TTC549 (cell line): ENCODE data around the gene FRYL.
"Not testable (repeated sequence)": the region's sequence is repeated elsewhere in the genome, so short reads cannot be mapped to it uniquely, and the experiment has no call there.

Experiments
- FAIRE-seq: peaks from 2 replicates; lab custom pipeline; 2012; peaks lifted over from hg19 to GRCh38; lab: Jason Lieb, UNC

The FRYL gene

DNA sequence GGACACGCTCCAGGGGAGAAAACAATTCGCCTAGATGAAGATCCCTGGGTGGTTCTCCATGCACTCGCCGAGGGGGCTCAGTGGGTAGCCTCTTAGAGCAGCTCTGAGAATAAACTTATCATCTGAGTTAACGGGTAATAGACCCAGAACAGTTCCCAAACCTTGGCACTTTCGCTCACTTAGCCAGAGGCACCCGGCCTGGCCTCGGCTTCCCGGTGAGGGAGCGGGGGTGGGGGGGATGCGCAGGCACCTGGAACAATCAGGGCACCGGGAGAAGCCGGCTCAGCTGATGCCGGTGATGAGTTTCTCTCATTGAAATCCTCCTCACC, 290.4 kb downstream of the FRYL start:
- FAIRE-seq, result no peak

DNA sequence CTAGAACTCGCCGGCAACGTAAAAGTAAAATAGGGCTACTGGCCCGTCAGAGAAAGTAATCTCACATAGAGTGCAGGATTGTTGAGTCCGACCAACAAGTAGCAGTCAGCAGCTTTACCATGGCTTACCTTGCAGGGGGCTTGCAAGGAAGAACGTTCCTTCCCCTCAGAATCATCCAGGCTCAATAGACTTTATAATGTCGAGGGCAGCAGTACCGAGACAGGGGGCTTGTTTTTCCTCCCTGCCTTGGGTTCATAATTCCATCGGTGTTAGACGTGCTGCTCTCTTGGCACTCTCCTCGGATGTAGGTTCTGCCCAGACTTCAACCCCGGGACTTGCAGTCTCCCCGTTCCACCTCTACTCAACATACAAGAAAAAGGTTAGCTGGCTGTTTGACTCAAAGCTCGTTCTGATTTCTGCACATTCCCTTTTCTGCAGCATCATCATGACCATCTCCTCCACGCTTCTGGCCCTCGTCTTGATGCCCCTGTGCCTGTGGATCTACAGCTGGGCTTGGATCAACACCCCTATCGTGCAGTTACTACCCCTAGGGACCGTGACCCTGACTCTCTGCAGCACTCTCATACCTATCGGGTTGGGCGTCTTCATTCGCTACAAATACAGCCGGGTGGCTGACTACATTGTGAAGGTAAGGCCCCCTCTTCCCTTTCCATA, 295.4 kb downstream of the FRYL start:
- FAIRE-seq, result no peak

DNA sequence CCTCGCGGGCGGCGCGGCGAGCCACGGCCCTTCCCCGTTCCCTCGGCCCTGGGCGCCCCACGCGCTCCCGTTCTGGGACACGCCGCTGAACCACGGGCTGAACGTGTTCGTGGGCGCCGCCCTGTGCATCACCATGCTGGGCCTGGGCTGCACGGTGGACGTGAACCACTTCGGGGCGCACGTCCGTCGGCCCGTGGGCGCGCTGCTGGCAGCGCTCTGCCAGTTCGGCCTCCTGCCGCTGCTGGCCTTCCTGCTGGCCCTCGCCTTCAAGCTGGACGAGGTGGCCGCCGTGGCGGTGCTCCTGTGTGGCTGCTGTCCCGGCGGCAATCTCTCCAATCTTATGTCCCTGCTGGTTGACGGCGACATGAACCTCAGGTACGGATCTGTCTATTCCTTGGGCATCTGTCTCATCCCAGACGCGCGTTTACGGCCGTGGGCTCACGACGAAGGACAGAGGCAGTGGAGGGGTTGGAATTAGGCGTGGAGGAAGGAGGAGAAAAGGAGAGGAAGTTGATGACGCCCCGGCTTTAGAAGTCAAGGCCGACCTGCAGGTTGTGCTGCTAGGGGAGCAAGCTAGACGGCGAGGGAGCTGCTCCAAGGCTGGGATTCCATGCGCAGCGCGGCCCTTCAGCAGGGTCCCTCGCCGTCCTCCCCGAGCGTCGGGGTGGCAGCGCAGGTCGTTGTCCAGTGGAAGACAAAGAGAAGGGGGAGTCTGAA, 296.1 kb downstream of the FRYL start:
- no peak for FAIRE-seq

- FAIRE-seq, result no peak
Measured at GRCh38 chr4:48483006-48483776, 296.9 kb downstream of the FRYL start, which contains the start of gene SLC10A4. Gene SLC10A4 (plus strand): TSS chr4:48483343. CDS start chr4:48483562, 219 bp downstream.

GRCh38 chr4:48481581-48481980, 298.5 kb downstream of the FRYL start:
- no peak for FAIRE-seq

DNA sequence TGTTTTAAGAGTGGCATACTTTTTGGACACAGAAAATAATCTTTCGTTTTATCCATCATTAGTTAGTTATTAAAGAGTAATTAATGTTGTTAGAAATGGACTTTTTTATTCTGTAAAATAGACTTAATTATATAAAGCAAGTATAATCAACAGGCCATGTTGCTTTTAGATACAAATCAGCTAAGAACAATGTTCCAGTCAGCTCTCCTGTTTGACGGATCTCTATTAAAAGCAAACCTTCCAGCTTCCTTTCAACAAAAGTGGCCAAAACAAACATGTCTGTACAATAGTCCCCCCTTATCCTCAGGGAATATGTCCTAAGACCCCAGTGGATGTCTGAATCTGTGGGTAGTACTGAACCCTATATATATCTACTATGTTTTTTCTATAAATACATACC, 301.8 kb downstream of the FRYL start:
- FAIRE-seq, result no peak

DNA sequence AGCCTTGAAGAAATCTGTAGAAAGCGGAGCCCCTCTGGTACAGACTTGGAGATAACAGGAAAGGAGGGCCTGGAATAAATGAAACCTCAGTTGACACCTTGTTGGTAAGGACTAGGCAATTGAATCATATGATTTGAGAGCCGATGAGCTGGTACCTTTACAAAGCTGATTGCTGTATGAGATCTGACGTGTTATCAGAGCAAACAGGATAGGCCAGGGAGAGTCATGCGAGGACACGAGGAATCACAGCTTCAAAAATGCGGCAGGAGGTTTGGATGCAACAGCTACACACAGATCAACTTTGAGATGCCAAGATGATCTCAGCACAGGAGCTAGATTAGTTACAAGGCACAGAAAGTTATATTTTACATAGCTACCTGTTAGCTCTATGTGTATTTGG, 304.3 kb downstream of the FRYL start:
- FAIRE-seq, result no peak

- FAIRE-seq, result no peak
Measured at GRCh38 chr4:48472794-48473193, 307.3 kb downstream of the FRYL start.

GRCh38 chr4:48470570-48470969, 309.5 kb downstream of the FRYL start:
- no peak for FAIRE-seq

DNA sequence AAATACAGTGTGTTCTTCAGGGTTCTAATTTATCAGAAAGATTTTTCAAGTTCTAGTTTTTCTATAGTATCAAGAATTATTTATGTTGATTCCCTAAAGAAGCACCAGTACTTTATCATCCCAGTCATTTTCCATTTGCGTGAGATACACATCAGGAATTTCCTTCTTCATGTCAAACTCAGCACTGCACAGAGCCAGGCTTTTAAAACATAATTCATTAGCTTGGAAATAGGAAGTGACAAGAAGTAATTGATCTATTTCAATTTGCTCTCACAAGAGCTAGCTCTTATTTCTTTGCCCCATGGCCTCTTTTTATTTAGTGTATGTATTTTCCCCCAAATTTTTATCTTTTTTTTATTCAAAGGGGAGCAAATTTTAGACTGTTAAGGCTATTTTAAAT, 309.9 kb downstream of the FRYL start:
- no peak for FAIRE-seq

DNA sequence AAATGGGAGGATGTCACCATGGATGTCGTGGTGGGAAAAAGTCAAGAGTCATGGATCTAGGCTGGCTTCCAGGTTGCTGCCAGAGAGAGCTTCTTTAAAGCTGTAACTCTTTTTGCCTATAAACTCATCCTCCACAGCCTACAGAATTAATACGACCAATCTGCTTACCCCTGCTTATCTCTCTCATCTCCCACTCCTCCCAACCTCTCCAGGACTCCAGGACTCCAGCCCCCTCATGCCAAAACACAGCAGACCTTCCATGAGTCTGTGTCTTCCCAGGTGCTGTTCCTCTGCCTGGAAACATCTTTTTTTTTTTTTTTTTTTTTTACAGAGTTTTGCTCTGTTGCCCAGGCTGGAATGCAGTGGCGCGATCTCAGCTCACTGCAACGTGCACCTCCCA, 312.2 kb downstream of the FRYL start:
- FAIRE-seq, result no peak

GRCh38 chr4:48467442-48467841, 312.6 kb downstream of the FRYL start:
- no peak for FAIRE-seq

- FAIRE-seq, result no peak
Measured at GRCh38 chr4:48462363-48462762, 317.7 kb downstream of the FRYL start.

GRCh38 chr4:48461000-48461399, 319.1 kb downstream of the FRYL start:
- FAIRE-seq, result no peak

GRCh38 chr4:48454591-48454990, 325.5 kb downstream of the FRYL start:
- no peak for FAIRE-seq

DNA sequence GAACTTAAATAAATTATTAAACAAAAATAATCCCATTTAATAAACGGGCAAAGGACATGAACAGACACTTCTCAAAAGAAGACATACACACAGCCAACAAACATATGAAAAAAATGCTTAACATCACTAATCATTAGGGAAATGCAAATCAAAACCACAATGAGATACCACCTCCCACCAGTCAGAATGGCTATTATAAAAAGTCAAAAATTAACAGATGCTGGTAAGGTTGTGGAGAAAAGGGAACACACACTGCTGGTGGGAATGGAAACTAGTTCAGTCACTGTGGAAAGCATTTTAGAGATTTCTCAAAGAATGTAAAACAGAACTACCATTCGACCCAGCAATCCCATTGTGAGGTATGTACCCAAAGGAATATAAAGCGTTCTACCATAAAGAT, 328.4 kb downstream of the FRYL start:
- FAIRE-seq, result not testable (repeated sequence)

DNA sequence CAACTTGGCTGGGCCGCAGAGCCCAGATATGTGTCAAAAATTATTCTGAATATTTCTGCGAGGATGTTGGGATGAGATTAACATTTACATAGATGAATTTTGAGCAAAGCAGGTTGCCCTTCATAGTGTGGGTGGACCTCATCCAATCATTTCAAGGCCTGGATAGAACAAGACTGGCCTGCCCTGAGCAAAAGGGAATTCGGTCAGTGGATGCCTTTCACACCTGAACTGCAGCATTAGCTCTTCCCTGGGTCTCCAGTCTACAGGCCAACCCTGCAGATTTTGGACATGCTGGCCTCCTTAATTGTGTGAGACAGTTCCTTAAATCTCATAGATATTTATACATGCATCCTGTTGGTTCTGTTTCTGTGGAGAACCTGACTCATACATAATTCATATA, 329.3 kb downstream of the FRYL start:
- FAIRE-seq, result no peak

DNA sequence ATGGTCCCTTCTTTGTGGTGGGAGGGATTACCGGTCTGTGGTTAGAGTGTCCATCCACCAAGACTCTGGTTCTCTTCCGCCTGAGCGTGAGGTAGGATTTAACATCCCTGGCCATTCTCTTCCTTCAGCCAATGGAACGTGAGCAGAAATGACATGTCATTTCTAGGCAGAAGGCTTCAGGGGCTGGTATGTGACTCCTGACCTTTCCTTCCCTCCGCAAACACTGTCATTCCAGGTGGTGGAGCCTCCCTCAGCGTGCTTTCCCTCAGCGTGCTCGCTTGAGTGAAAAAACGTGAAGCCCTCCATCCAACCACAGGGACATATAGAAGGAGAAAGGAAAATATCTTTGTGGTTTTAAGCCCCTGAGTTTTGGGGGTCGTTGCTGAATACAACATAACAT, 330.9 kb downstream of the FRYL start:
- no peak for FAIRE-seq
